ENCODE measurements around the gene BMPER.

BMPER gene

GRCh38 chr7:34086981-34087380 is 181.6 kb downstream of the BMPER start:
- no peak for DNase-seq (ENCODE audit: low read depth in 1 of 2, low spot score in 1 of 2)

GRCh38 chr7:34087892-34088891 is 182.9 kb downstream of the BMPER start:
- no peak for DNase-seq (ENCODE audit: low read depth in 1 of 2, low spot score in 1 of 2)

- DNase-seq (ENCODE audit: low read depth in 1 of 2, low spot score in 1 of 2) = no peak
Observed at GRCh38 chr7:34090816-34091215, 185.5 kb downstream of the BMPER start.

DNA sequence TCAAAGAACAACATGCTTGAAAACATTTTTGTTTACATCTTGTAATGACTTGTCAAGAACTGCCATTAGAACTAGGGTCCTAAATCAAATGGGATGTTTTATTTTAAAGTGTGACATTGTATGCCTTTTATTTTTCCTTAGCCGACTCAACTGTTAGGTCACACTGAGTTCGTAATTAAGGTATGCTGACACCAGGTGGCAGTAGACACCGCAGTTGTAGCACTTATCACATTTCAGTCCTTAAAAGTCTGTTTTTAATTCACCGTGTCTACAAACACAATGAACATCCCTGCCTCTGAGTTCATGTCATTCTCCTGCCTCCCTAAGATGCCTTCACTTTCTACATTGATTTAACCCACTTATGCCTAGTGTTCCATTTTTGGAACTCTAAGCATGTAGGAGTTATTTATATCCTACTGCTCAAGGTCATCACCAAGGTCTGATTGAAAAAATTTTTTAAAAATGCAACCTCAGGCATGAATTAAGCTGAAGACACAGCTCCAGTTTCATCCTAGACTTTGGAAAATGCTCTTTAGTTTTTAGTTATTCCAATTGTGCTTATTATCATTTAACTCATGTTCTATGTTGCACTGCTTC is 186.1 kb downstream of the BMPER start:
- no peak for DNase-seq (ENCODE audit: low read depth in 1 of 2, low spot score in 1 of 2)

- DNase-seq (ENCODE audit: low read depth in 1 of 2, low spot score in 1 of 2) = no peak
Observed at GRCh38 chr7:34093276-34093675, 187.9 kb downstream of the BMPER start.

- DNase-seq (ENCODE audit: low read depth in 1 of 2, low spot score in 1 of 2) = no peak
Observed at GRCh38 chr7:34096198-34096651, 190.9 kb downstream of the BMPER start.

DNA sequence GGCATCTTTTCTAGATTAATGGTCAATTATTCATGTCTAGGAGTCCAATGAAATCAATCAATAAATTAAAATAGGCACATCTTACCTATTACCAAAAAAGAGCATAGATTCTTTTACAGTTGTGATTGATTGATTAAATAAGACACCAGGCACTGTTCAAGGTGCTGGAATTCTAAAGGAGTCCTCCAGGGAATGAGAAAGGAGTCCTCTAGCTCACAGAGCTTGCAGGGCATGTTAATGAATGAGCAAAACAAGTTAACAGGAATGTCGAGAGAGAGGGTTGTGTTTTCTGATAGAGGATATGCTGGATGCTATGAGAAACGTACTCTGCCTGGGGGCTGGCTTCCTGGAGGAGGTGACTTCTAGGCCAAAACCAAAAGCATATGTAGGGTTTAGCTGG is 191.4 kb downstream of the BMPER start:
- no peak for DNase-seq (ENCODE audit: low read depth in 1 of 2, low spot score in 1 of 2)

GRCh38 chr7:34100661-34101060 is 195.3 kb downstream of the BMPER start:
- DNase-seq (ENCODE audit: low read depth in 1 of 2, low spot score in 1 of 2) = no peak

- no peak for DNase-seq (ENCODE audit: low read depth in 1 of 2, low spot score in 1 of 2)
Observed at GRCh38 chr7:34104115-34104514, 198.8 kb downstream of the BMPER start.

- no peak for DNase-seq (ENCODE audit: low read depth in 1 of 2, low spot score in 1 of 2)
Observed at GRCh38 chr7:34104992-34105391, 199.7 kb downstream of the BMPER start.

DNA sequence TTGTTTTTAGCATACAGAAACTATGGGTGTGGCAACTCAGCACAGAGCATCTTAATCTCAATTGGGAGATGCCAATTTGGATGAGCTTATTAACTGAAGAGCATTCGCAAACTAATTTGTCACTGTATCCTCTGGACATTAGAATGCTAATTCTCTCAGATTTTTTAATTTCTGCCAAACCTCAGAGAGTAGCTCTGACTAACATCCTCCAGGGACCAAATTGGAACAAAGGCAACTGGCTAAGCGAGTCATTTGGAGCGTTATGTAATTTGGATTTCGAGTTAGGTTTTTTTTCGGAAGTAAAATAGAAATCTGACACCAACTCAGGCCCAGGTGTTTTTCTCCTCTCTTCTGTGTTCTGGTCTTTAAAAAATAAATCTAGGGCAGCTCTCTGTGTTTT is 201.9 kb downstream of the BMPER start:
- DNase-seq (ENCODE audit: low read depth in 1 of 2, low spot score in 1 of 2) = no peak

GRCh38 chr7:34108165-34108564 is 202.8 kb downstream of the BMPER start:
- no peak for DNase-seq (ENCODE audit: low read depth in 1 of 2, low spot score in 1 of 2)

GRCh38 chr7:34109936-34110780 is 204.8 kb downstream of the BMPER start:
- DNase-seq (ENCODE audit: low read depth in 1 of 2, low spot score in 1 of 2) = no peak

GRCh38 chr7:34111031-34111430 is 205.7 kb downstream of the BMPER start:
- no peak for DNase-seq (ENCODE audit: low read depth in 1 of 2, low spot score in 1 of 2)

- no peak for DNase-seq (ENCODE audit: low read depth in 1 of 2, low spot score in 1 of 2)
Observed at GRCh38 chr7:34115503-34115902, 210.2 kb downstream of the BMPER start.

- no peak for DNase-seq (ENCODE audit: low read depth in 1 of 2, low spot score in 1 of 2)
Observed at GRCh38 chr7:34117573-34117972, 212.2 kb downstream of the BMPER start.

GRCh38 chr7:34121366-34121765 is 216.0 kb downstream of the BMPER start:
- no peak for DNase-seq (ENCODE audit: low read depth in 1 of 2, low spot score in 1 of 2)

- no peak for DNase-seq (ENCODE audit: low read depth in 1 of 2, low spot score in 1 of 2)
Observed at GRCh38 chr7:34123316-34123715, 218.0 kb downstream of the BMPER start.

- DNase-seq (ENCODE audit: low read depth in 1 of 2, low spot score in 1 of 2) = no peak
Observed at GRCh38 chr7:34124765-34125164, 219.4 kb downstream of the BMPER start.

DNA sequence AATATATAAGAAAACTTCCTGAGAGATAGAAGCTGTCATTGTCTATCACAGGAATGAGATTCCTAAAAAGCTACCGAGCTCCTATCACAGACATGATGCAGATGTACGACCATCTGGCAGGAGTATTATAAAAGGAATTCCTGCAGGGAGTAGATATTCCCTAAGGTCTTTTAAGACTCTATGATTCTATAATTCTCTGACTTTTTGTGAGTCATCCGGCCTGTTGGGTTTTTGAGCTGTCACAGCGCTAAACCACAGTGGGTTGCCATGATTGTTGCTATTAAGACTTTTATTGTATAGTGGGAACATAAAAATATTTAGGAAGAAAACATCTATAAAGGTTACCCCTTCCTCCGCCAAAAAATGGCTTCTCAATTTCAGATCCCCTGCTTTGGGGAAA is 223.4 kb downstream of the BMPER start:
- no peak for DNase-seq (ENCODE audit: low read depth in 1 of 2, low spot score in 1 of 2)

- no peak for DNase-seq (ENCODE audit: low read depth in 1 of 2, low spot score in 1 of 2)
Observed at GRCh38 chr7:34130558-34131295, 225.4 kb downstream of the BMPER start.
